T-cell (primary cell): Measurements from ENCODE around the gene GPRC5D. TPM values are rescaled to one million over a fixed set of nuclear protein-coding genes. Genes with fewer than 3 reads are reported as not detected.

Experiments used
- ATAC-seq, 4 experiments: fragments of 200-7000 bp in 3 of 4; fragments of 150-1000 bp in 1 of 4; cut with Tn5 transposase; replicated peaks in 1 of 4; 1 replicate in 3 of 4; 2 replicates in 1 of 4; pipeline ENCODE4 v1.10.0; 2021; ENCODE audit warnings: moderate library complexity in 3 of 4, mild to moderate bottlenecking in 2 of 4, moderate number of reproducible peaks in 1 of 4
- CTCF ChIA-PET, 2 donors: fragments of 300-600 bp; sonication (Branson Sonifier 250); formaldehyde crosslinking; loops; one replicate each; lab custom pipeline; 2022; ENCODE audit warnings: antibody characterized with exemption in 2 of 2; lab: Charles Lee
- POLR2A ChIA-PET, 2 donors: fragments of 300-600 bp; sonication (Branson Sonifier 250); formaldehyde crosslinking; loops; one replicate each; lab custom pipeline; 2022; ENCODE audit warnings: antibody characterized with exemption in 2 of 2; lab: Charles Lee
- DNase-seq, 35 experiments: peaks; one replicate each; pipeline versions ENCODE4 v3.0.0 to v3.0.0-alpha.2; 2013 to 2023
- H3K27ac ChIP-seq: one replicate; pipeline ENCODE4 v1.5.1; 2013; ENCODE audit warnings: low read length
- H3K27me3 ChIP-seq, 2 experiments: replicated peaks in 1 of 2; 1 replicate in 1 of 2; 2 replicates in 1 of 2; pipeline versions ENCODE4 v1.6.1 to v1.7.0; 2013; ENCODE audit warnings: low read length in 1 of 2, mixed read lengths in 1 of 2; ENCODE audit not compliant: control insufficient read depth in 2 of 2, insufficient read depth in 2 of 2; ENCODE audit errors: extremely low read depth in 1 of 2
- H3K36me3 ChIP-seq, 2 donors: 1 replicate in 1 of 2; 2 replicates in 1 of 2; pipeline versions ENCODE4 v1.6.1 to v1.7.0; 2013; ENCODE audit warnings: low read length in 1 of 2; ENCODE audit not compliant: control insufficient read depth in 2 of 2, insufficient read depth in 1 of 2; ENCODE audit errors: extremely low read depth in 1 of 2
- H3K4me1 ChIP-seq, 2 experiments: 1 replicate in 1 of 2; 2 replicates in 1 of 2; pipeline versions ENCODE4 v1.6.1 to v1.7.0; 2013; ENCODE audit warnings: low read length in 2 of 2, mixed read lengths in 1 of 2; ENCODE audit not compliant: insufficient read depth in 2 of 2, control insufficient read depth in 1 of 2; ENCODE audit errors: extremely low read depth in 1 of 2
- H3K4me3 ChIP-seq, 2 donors: 1 replicate in 1 of 2; 2 replicates in 1 of 2; pipeline versions ENCODE4 v1.5.1 to v1.7.0; 2013; ENCODE audit warnings: mild to moderate bottlenecking in 2 of 2, low read length in 1 of 2, moderate library complexity in 1 of 2; ENCODE audit not compliant: control insufficient read depth in 1 of 2; ENCODE audit errors: extremely low read depth in 1 of 2
- H3K9me3 ChIP-seq: 2 replicates; pipeline ENCODE4 v1.7.0; 2013
- H3K27ac Mint-ChIP-seq, 2 donors: one replicate each; pipeline ENCODE4 v1.8.0; 2020 to 2021; ENCODE audit warnings: mild to moderate bottlenecking in 2 of 2, mixed read lengths in 2 of 2
- H3K27me3 Mint-ChIP-seq, 2 donors: one replicate each; pipeline ENCODE4 v1.8.0; 2021 to 2022; ENCODE audit warnings: mixed read lengths in 2 of 2
- H3K36me3 Mint-ChIP-seq: one replicate; pipeline ENCODE4 v1.8.0; 2021; ENCODE audit warnings: mixed read lengths
- H3K4me1 Mint-ChIP-seq, 3 donors: one replicate each; pipeline ENCODE4 v1.8.0; 2020 to 2022; ENCODE audit warnings: mixed read lengths in 3 of 3, mild to moderate bottlenecking in 1 of 3
- H3K4me3 Mint-ChIP-seq, 3 donors: one replicate each; pipeline ENCODE4 v1.8.0; 2020 to 2022; ENCODE audit warnings: mild to moderate bottlenecking in 3 of 3, mixed read lengths in 3 of 3, moderate library complexity in 3 of 3
- H3K9me3 Mint-ChIP-seq, 3 donors: one replicate each; pipeline ENCODE4 v1.8.0; 2020 to 2022; ENCODE audit warnings: mixed read lengths in 3 of 3
- WGBS: methylation state at CpG from one replicate; pipeline ENCODE4 v1.1.5; 2013; ENCODE audit warnings: missing lambda C conversion rate; ENCODE audit not compliant: insufficient coverage; 5-methylcytosine and 5-hydroxymethylcytosine counted together
- total RNA-seq, 35 experiments: library from RNA in 6 of 35; stranded (reverse) in 6 of 35; fragments of 120-200 nt in 1 of 35; gene quantifications; one replicate each; pipeline versions ENCODE4 v1.2.1 to v1.2.4 and lab custom pipeline; 2013 to 2026

Gene GPRC5D
- total RNA-seq, 5 donors from 2014 or later (not counting 1 experiment from before 2014, with no cell fraction given) = not detected

DNA sequence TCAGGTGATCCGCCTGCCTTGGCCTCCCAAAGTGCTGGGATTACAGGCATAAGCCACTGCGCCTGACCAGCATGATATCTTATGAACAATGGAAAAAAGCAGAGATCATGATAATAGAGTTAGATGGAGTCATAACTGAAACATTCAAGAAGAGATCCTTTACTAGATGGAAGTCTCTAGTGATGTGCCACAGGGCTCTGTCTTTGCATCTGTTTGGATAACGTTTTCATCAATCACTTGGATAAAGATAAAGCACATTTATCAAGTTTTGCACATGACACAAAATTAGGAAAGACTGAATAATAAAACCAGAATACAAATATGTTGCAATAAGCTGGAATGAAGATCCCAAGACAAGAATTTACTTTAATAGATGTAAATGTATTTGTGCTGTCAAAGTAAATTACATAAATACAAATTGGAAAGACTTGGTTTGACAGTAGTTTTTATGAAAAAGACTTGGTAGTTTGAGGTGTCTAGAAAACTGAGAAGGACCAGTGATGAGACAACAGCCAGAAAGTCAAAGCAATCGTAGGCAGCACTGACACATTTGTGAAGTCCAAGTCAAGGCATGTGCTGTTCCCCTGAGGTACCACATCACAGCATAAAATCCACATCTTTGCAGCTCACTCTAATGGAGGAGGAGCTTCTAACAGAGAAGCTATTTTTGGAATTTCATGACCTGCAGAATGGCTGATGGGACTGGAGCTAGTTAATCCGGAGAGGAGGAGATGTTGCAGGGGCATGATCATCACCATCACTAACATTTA is 32.1 kb downstream of the GPRC5D start:
- no CpG with 5 or more reads among the region's 5 CpGs for WGBS
- Mint-ChIP-seq H3K4me1 (peaks cover 9 to 11% (median 10%) of the 10 kb centered on the region in 3 donors), H3K27ac (no peak overlapping the region), H3K4me3 (no peak overlapping the region), H3K27me3 (peaks cover 9 to 10% of the 10 kb centered on the region in 2 donors), H3K9me3 (no peaks in the 10 kb centered on the region), H3K36me3 (no peaks in the 10 kb centered on the region)
- DNase-seq (no peak), ATAC-seq (no peak)
- Histone ChIP-seq H3K27ac (no peak overlapping the region), H3K27me3 (peaks cover 2 to 4% of the 10 kb centered on the region in 2 experiments), H3K36me3 (no peaks in the 10 kb centered on the region), H3K4me3 (no peak overlapping the region), H3K4me1 (peaks cover 0 to 8% of the 10 kb centered on the region in 2 experiments), H3K9me3 (no peaks in the 10 kb centered on the region)
- ChIA-PET CTCF (interaction anchor here (0.7 to 1.8 kb wide), 3 partner anchors 292 to 628 kb away, joined by 3 to 4 read pairs (median 3); no protein-coding TSS in a partner anchor), POLR2A (no interaction called here)

DNA sequence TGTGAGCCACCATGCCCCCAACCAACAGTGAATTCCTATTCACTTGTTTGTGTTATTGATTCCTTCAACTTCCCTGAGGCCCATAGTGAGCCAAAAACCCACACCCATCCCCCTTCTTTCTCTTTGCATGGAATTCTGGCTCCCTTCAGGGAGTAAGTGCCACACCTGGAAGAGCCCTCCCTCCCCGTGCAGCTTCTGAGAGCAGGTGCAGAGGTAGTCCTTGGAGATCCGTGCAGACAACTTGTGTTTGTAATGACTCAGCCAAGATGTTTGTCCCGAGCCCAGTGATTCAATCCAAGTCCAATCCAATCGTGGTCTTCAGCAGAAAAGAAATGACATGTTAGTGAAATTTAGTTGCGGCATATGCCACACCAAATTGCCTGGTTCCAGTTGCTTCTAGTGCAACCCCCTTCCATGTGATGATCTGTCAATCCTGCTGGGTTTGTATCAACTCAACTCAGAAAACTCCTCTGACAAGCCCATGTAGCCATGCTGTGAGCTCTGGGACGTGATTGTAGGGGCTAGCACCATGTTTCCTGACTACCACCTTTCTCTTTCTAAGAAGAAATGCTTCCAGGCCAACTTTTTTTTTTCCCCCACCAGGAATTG is 33.1 kb downstream of the GPRC5D start:
- POLR2A ChIA-PET = no interaction called here
- H3K27me3 ChIP-seq = peaks cover 0 to 4% of the 10 kb centered on the region in 2 experiments
- Mint-ChIP-seq H3K27me3 (peaks cover 9 to 10% of the 10 kb centered on the region in 2 donors), H3K27ac (no peak overlapping the region), H3K36me3 (no peaks in the 10 kb centered on the region), H3K9me3 (no peaks in the 10 kb centered on the region), H3K4me3 (no peak overlapping the region), H3K4me1 (peaks cover 9 to 11% (median 10%) of the 10 kb centered on the region in 3 donors)
- H3K27ac ChIP-seq = no peak overlapping the region
- no peak overlapping the region for H3K4me3 ChIP-seq
- H3K9me3 ChIP-seq = no peaks in the 10 kb centered on the region
- ATAC-seq (no peak), DNase-seq (no peak)
- no peaks in the 10 kb centered on the region for H3K36me3 ChIP-seq
- 75% methylated on average over 5 of the region's 6 CpGs for WGBS
- peaks cover 0 to 8% of the 10 kb centered on the region in 2 experiments for H3K4me1 ChIP-seq
- CTCF ChIA-PET = interaction anchor here (0.7 to 1.8 kb wide), 2 partner anchors 293 to 629 kb away, joined by 3 to 4 read pairs; no protein-coding TSS in a partner anchor

- H3K9me3 ChIP-seq = no peaks in the 10 kb centered on the region
- H3K4me3 Mint-ChIP-seq = no peak overlapping the region
- H3K36me3 ChIP-seq = no peaks in the 10 kb centered on the region
- no peak overlapping the region for H3K27ac Mint-ChIP-seq
- peaks cover 0 to 8% of the 10 kb centered on the region in 2 experiments for H3K4me1 ChIP-seq
- H3K4me3 ChIP-seq = no peak overlapping the region
- no CpG with 5 or more reads among the region's 2 CpGs for WGBS
- no peaks in the 10 kb centered on the region for H3K36me3 Mint-ChIP-seq
- peaks cover 0 to 4% of the 10 kb centered on the region in 2 experiments for H3K27me3 ChIP-seq
- H3K9me3 Mint-ChIP-seq = no peaks in the 10 kb centered on the region
- no peak overlapping the region for H3K27ac ChIP-seq
- POLR2A ChIA-PET = no interaction called here
- peaks cover 9 to 10% of the 10 kb centered on the region in 2 donors for H3K27me3 Mint-ChIP-seq
- no peak for DNase-seq
- no peak for ATAC-seq
- CTCF ChIA-PET = interaction anchor here (1.2 to 2.9 kb wide), 4 partner anchors 13 to 318 kb away, joined by 3 to 47 read pairs (median 20); no protein-coding TSS in a partner anchor
- H3K4me1 Mint-ChIP-seq = peaks cover 9 to 11% (median 10%) of the 10 kb centered on the region in 3 donors
Measured at GRCh38 chr12:12917517-12917916, 34.5 kb downstream of the GPRC5D start.

DNA sequence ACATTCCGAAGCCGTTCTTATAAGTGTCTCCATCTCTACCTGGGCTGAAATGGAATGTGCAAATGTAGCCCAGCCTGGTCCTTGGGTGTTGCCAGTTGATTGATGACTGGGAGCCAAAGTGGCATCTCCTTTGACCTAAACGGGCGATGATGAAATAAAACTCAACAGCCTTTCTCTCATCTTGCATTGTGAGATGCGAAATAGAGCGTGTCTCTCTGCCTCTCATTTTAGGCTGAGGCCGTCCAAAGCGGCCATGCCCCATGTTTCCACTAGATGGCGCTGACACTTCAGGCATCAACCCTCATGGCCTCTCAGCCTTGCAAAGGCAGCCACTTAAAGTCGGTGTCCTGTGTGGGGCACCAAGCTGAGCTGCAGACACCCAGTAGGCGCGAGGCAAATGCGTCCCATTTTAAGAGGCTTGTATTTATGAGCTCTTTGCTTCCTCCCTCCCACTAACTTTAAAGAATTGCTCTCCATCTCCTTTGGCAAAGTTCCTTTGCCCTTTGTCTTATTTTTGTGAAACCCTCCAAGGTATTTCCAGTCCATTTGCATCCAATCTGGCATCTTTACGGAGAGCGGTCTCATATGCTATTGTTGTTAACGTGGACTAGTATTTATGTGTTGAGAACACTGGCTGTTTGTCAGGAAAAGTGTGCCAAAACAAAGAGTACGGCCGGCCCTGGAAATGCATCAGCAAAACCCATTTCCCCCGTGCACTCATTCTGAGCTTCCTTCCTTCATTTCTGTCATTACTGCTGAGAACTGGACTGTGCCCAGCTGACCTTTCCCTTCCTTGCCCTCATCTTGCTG is 35.6 kb downstream of the GPRC5D start:
- ChIA-PET CTCF (interaction anchor here (0.6 to 2.9 kb wide), 23 partner anchors 25 to 1249 kb away, joined by 3 to 47 read pairs (median 3); partner anchors contain the start of genes BORCS5 (in 1 of the 2) and GPRC5A (in 1 of the 2)), POLR2A (interaction anchor here in 1 of 2 donors (0.6 kb wide), 1 partner anchor 306 kb away, joined by 3 read pairs; no protein-coding TSS in a partner anchor)
- peaks cover 9 to 11% (median 10%) of the 10 kb centered on the region in 3 donors for H3K4me1 Mint-ChIP-seq
- no peak overlapping the region for H3K4me3 ChIP-seq
- 25% methylated on average over 15 of the region's 19 CpGs for WGBS
- H3K27me3 Mint-ChIP-seq = peaks cover 9 to 10% of the 10 kb centered on the region in 2 donors
- no peaks in the 10 kb centered on the region for H3K36me3 ChIP-seq
- peaks cover 0 to 4% of the 10 kb centered on the region in 2 experiments for H3K27me3 ChIP-seq
- no peaks in the 10 kb centered on the region for H3K9me3 ChIP-seq
- no peak overlapping the region for H3K27ac Mint-ChIP-seq
- peaks cover 0 to 8% of the 10 kb centered on the region in 2 experiments for H3K4me1 ChIP-seq
- no peak overlapping the region for H3K27ac ChIP-seq
- ATAC-seq (peak; percentile 98 to 99 (median 98)), DNase-seq (peak; percentile 55 to 89 (median 78))
- H3K4me3 Mint-ChIP-seq = peak overlapping the region in 1 of 3 donors; percentile 57
- no peaks in the 10 kb centered on the region for H3K36me3 Mint-ChIP-seq
- no peaks in the 10 kb centered on the region for H3K9me3 Mint-ChIP-seq

- H3K36me3 ChIP-seq = no peaks in the 10 kb centered on the region
- DNase-seq (no peak), ATAC-seq (no peak)
- 75% methylated on average over 9 of the region's 10 CpGs for WGBS
- ChIA-PET POLR2A (interaction anchor here (0.5 to 0.6 kb wide), 2 partner anchors 10 to 339 kb away, joined by 6 read pairs; no protein-coding TSS in a partner anchor), CTCF (interaction anchor here (0.6 to 2.9 kb wide), 13 partner anchors 25 to 1250 kb away, joined by 3 to 47 read pairs (median 3); partner anchors contain the start of gene GPRC5A (in 1 of the 2))
- no peak overlapping the region for H3K27ac ChIP-seq
- H3K4me1 Mint-ChIP-seq = peaks cover 10 to 15% (median 11%) of the 10 kb centered on the region in 3 donors
- H3K4me1 ChIP-seq = peaks cover 0 to 8% of the 10 kb centered on the region in 2 experiments
- H3K36me3 Mint-ChIP-seq = no peaks in the 10 kb centered on the region
- H3K27ac Mint-ChIP-seq = no peak overlapping the region
- H3K9me3 ChIP-seq = no peaks in the 10 kb centered on the region
- H3K4me3 ChIP-seq = no peak overlapping the region
- no peaks in the 10 kb centered on the region for H3K9me3 Mint-ChIP-seq
- H3K27me3 Mint-ChIP-seq = peaks cover 9 to 10% of the 10 kb centered on the region in 2 donors
- no peak overlapping the region for H3K4me3 Mint-ChIP-seq
- H3K27me3 ChIP-seq = peaks cover 0 to 4% of the 10 kb centered on the region in 2 experiments
Measured at GRCh38 chr12:12915656-12916055, 36.3 kb downstream of the GPRC5D start.
